Measurements from ENCODE around the gene ADAMTSL1. TPM values are rescaled to one million over a fixed set of nuclear protein-coding genes. Genes with fewer than 3 reads are reported as not detected.

Gene ADAMTSL1
- total RNA-seq, 1 experiment from 2014 or later, result not detected

DNA sequence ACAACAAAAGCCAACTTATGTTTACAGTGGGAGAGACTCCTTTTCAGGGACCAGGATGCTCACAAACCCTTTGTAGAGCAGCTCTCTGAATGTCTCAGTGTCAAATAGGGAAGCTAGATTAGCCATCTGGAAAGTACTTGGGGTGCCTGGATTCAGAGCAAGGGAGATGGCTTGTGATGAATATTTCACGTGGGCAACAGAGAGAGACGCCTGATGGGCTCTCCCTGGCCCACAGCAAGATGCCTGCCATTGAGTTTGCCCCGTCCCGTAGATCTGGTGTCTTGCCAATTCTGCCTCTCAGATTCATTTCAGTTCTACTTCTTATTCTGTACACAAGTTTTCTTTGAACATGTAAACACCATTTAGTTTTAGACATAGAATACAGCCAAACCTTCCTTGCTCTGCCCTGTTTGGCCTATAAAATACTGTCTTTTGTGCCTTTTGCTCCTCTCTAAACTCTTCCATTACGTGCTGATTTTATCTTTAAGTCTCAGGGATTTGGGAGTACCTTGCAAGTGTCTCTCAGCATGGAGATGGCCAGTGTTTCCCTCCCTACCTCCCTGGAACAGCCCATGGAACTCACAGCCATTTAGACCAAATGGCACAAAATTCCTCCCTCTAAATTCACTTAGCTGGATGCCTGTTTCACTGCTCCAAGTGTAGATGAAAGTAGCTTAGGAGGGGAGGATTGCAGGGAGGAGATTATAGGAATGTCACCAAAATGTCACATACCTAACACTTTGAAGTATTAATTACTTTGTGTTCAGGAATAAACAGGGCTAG is 324.7 kb downstream of the ADAMTSL1 start:
- no peaks in the 10 kb centered on the region for H3K9me2 ChIP-seq (ENCODE audit: insufficient read depth)
- TF ChIP-seq JUND (IDR thresholded peaks at IDR 0.05) (no peak), SRF (IDR thresholded peaks at IDR 0.05; ENCODE audit: low read depth) (no peak), EGR1 (IDR thresholded peaks at IDR 0.05; ENCODE audit: low read depth) (no peak), POLR2AphosphoS5 (IDR thresholded peaks at IDR 0.05; ENCODE audit: low read depth, low read length) (no peak), CBX3 (IDR thresholded peaks at IDR 0.05; ENCODE audit: low read depth) (no peak), RAD21 (IDR thresholded peaks at IDR 0.05; ENCODE audit: low read depth) (no peak), EZH2 (IDR thresholded peaks at IDR 0.05) (no peak), SP1 (IDR thresholded peaks at IDR 0.05; ENCODE audit: low read depth) (no peak), ELF1 (IDR thresholded peaks at IDR 0.05; ENCODE audit: borderline replicate concordance, low read depth) (no peak)
- TF ChIP-seq, protein P1, sequence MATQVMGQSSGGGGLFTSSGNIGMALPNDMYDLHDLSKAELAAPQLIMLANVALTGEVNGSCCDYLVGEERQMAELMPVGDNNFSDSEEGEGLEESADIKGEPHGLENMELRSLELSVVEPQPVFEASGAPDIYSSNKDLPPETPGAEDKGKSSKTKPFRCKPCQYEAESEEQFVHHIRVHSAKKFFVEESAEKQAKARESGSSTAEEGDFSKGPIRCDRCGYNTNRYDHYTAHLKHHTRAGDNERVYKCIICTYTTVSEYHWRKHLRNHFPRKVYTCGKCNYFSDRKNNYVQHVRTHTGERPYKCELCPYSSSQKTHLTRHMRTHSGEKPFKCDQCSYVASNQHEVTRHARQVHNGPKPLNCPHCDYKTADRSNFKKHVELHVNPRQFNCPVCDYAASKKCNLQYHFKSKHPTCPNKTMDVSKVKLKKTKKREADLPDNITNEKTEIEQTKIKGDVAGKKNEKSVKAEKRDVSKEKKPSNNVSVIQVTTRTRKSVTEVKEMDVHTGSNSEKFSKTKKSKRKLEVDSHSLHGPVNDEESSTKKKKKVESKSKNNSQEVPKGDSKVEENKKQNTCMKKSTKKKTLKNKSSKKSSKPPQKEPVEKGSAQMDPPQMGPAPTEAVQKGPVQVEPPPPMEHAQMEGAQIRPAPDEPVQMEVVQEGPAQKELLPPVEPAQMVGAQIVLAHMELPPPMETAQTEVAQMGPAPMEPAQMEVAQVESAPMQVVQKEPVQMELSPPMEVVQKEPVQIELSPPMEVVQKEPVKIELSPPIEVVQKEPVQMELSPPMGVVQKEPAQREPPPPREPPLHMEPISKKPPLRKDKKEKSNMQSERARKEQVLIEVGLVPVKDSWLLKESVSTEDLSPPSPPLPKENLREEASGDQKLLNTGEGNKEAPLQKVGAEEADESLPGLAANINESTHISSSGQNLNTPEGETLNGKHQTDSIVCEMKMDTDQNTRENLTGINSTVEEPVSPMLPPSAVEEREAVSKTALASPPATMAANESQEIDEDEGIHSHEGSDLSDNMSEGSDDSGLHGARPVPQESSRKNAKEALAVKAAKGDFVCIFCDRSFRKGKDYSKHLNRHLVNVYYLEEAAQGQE (IDR thresholded peaks at IDR 0.05; ENCODE audit: low read depth), result no peak
- TF ChIP-seq, protein P2, sequence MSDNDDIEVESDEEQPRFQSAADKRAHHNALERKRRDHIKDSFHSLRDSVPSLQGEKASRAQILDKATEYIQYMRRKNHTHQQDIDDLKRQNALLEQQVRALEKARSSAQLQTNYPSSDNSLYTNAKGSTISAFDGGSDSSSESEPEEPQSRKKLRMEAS (IDR thresholded peaks at IDR 0.05), result no peak
- intact Hi-C loops (cut with micrococcal nuclease), result loop anchor here (10.0 kb wide), 1 partner anchor 376 kb away; no protein-coding TSS in a partner anchor
- no peak overlapping the region for H3K4me2 ChIP-seq (ENCODE audit: low read length)
- H3K27ac ChIP-seq (ENCODE audit: low read depth, low read length), result no peak overlapping the region
- H3K9me3 ChIP-seq (ENCODE audit: control insufficient read depth in 1 of 2, insufficient read depth in 1 of 2, low read depth in 1 of 2, low read length in 2 of 2), result no peaks in the 10 kb centered on the region
- H3K79me2 ChIP-seq (ENCODE audit: insufficient read depth, low read length), result no peaks in the 10 kb centered on the region
- H3K27me3 ChIP-seq (ENCODE audit: insufficient read depth, low read length), result peaks cover 12% of the 10 kb centered on the region; the same call in 1 of the 2 replicates
- RAD21 ChIA-PET (ENCODE audit: low non-redundant PET in 1 of 2, low total read pairs in 2 of 2, uncharacterized antibody in 2 of 2, unreplicated experiment in 2 of 2), result no interaction called here
- H3K4me3 ChIP-seq (replicated peaks in 1 of 2; ENCODE audit: low read depth in 1 of 2, low read length in 2 of 2), result no peak overlapping the region
- POLR2A ChIA-PET, result no interaction called here
- no peaks in the 10 kb centered on the region for H4K20me1 ChIP-seq (ENCODE audit: insufficient read depth)
- no peak overlapping the region for H2AFZ ChIP-seq (ENCODE audit: low read depth, low read length, poor library complexity, severe bottlenecking)
- H3K36me3 ChIP-seq (ENCODE audit: control insufficient read depth in 1 of 2, insufficient read depth in 2 of 2, low read length in 2 of 2), result no peaks in the 10 kb centered on the region
- BruUV-seq (replicated peaks), result no TSS peak
- CTCF ChIA-PET, result no interaction called here
- ATAC-seq (no peak), DNase-seq (ENCODE audit: low read depth, low spot score) (no peak)
- no peaks in the 10 kb centered on the region for H3K4me1 ChIP-seq (ENCODE audit: control insufficient read depth in 1 of 2, insufficient read depth in 2 of 2, low read length in 2 of 2)
- H3K9ac ChIP-seq (ENCODE audit: low read length), result no peak overlapping the region
